NCI-H2227 (cell line): ENCODE measurements around the gene RHOU.
"Not testable (repeated sequence)": the region's sequence is repeated elsewhere in the genome, so short reads cannot be mapped to it uniquely, and the experiment has no call there.

ENCODE experiments used
- DNase-seq: peaks from one replicate; lab custom pipeline; 2025; ENCODE audit not compliant: unreplicated experiment; lab: John Stamatoyannopoulos, UW

The RHOU gene

DNA sequence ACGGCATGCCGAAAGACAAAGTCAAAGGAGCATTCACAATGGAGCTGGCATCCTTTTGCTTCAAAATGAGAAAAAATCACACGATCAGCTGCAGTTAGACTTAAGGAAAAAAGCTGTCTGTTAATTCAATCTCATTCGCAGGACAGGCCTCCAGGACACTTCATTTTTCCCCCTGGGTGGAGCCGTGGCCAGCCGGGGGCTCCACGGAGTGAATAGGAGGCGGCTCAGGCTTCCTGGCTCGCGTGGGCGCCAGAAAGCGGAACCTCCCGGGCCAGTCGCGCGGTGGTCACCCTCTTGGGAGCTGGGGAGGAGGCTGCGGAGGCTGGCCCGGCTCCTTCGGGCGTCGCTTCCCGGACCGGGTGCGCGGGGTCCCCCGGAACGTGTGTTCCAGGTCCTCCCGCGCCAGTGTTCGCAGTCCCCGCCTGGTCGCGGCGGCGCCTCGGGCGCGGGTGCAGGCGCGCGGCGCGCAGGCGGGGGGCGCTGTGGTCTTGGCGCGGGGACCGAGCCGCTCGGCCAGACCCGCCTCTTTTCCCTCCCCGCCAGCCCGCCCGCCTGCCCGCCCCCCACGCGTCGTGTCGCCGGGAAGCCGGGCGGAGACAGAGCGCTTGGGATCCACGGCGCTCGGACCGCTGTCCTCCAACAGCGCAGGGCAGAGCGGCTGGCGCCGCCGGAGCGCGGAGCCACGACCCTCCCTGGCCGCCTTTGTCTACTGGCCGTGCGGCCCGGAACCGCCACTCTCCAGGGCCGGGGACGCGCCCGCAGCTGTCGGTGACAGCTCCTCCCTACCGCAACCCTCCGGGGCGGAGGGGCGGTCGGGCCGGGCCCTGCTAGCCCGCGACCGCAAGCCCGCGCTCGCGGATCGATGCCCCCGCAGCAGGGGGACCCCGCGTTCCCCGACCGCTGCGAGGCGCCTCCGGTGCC lies at the start of gene RHOU:
Gene RHOU, plus strand, starts transcription at position 599 of the 921 bp plus-strand sequence. Its CDS starts 264 bp downstream, at position 863.
- peak; percentile 83 for DNase-seq

DNA sequence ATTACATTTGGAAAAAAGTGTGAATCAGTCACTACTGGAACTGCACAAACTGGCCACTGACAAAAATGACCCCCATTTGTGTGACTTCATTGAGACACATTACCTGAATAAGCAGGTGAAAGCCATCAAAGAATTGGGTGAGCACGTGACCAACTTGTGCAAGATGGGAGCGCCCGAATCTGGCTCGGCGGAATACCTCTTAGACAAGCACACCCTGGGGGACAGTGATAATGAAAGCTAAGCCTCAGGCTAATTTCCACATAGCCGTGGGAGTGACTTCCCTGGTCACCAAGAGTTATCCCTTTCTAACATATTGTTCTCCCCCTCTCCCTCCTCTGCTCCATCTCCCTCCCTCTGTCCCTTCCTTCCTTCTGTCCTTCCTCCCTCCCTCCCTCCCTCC lies 47.7 kb upstream of the RHOU start:
- DNase-seq = no peak

GRCh38 chr1:228689255-228689654 lies 46.0 kb upstream of the RHOU start:
- no peak for DNase-seq

- no peak for DNase-seq
These were observed 44.1 kb upstream of the RHOU start for GRCh38 chr1:228691211-228691610.

DNA sequence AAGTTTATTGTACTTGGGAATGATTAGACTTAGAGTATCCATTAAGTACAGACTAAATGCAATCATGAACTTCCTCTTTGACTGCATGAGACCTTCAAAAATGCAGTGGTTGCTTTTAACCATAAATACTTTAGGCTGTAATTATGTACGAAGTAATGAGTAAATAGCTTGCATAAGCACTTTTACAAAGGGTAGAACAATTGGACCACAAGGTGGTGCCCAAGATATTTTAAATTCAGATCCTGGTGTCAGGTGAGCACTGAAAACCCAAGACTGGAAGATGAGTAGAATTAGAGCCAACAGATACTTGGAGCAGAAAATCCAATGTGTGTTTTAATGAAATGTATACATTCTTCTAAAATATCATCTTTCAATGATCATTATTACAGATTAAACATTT lies 43.4 kb upstream of the RHOU start:
- peak; percentile 35 for DNase-seq

DNA sequence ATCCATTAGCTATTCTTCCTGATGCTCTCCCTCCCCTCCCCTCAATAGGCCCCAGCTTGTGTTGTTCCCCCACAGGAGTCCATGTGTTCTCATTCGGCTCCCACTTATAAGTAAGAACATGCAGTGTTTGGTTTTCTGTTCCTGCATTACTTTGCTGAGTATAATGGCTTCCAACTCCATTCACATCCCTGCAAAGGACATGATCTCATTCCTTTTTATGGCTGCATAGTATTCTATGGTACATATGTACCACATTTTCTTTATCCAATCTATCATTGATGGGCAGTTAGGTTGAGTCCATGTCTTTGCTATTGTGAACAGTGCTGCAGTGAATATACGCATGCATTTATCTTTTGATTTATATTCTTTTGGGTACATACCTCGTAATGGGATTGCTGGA lies 40.8 kb upstream of the RHOU start:
- DNase-seq = not testable (repeated sequence)

GRCh38 chr1:228695015-228695955 lies 40.0 kb upstream of the RHOU start:
- DNase-seq = no peak

DNA sequence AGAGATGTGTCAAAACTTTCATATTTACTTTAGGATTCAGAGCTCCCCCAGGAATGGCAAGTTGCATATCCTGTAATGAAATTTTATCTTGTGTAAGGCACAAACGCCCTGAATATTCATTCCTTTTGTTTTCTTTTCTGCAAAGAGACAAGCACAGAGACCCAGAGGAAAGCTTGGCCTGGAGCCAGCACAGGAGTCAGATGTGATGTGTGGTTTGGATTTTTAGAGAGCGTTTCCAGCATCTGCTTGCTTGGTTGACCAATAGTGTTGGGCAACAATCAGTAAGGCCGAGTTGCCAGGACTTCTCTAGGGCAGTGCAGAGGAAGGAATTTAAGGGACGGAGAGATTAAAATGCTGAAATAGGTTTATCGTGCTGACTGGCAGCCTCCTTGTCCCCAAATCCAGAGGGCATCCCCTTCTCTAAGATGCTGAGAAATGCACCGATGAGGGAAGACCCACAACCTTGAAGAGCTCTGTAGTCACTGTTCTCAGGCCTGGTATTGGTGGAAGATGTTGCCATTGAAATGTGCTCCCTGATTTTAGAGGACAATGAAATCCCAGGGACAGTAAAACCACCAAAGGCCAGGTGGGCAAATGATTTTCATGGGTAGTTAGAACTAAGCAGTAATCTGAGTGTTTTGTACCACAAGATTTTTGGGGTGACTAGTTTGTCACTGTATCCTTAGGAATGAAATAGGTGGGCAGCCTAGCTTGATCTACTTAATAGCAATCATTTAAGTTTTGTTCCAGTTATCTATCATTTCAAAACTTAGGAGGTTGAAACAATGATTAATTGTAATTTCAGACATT lies 37.9 kb upstream of the RHOU start:
- peak; percentile 10 for DNase-seq

DNA sequence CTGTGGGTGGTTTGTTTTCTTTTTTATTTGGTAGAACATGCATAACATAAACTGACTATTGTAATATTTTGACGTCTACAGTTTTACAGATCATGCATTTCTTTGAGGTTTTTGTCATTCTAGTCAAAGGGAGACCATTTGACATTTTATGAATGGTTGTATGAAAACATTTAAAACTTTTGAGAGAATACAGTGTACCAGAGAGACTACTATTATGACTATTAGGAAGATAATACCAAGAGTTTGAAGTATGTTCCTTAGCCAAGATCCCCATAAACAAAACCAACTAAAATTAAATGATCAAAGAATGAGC lies 37.3 kb upstream of the RHOU start:
- DNase-seq = no peak

DNA sequence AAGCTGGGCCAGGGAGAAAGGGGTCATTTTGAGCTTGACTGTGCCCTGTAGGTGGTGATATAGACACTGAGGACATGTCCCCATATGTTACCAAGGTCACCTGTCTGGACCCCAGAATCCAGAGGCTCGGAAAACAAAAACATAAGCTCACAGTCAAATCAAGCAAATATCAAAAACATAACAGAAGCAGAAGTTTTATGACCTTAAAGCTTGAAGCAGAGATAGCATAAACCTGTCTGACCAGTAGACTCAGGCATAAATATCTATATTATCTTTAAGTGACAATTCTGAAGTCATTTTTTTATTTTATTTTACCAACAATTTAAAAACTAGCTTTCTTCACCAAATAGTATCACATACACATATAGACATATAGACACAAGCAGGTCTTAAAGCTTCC lies 32.8 kb upstream of the RHOU start:
- no peak for DNase-seq

- DNase-seq = no peak
These were observed 29.0 kb upstream of the RHOU start for GRCh38 chr1:228706305-228706704.

DNA sequence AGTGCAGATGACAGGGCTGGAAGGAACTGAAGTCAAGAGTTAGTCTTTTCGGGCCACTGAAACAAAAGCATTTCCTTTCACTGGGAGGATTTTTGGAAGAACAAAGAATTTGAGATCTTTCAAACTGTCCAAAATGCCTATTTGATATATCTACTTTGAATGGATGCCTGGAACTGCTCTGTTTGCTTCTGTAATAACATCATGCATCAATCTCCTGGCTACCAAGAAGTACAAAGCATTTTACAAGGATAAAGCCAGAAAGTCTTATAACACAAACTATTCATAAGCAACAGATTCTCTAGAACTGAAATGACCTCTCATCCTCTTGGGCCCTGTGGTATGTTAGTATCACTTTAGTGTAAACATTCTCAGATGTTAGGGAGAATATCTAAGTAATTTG lies 18.2 kb upstream of the RHOU start:
- no peak for DNase-seq

DNA sequence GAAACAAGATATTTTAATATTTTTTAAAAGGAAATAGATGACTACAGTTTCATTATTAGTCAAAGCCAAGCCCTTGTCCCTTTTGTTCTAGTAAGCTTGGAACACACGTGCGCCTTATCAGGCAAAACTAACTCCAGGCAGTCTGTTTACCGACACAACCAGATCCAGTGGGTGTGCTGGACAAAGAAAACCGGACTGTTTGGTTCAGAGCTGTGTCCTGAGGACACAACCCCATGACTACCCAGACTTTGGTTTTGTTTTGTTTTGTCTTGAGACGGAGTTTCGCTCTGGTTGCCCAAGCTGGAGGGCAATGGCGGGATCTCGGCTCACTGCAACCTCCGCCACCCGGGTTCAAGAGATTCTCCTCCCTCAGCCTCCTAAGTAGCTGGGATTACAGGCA lies 13.9 kb upstream of the RHOU start:
- no peak for DNase-seq

DNA sequence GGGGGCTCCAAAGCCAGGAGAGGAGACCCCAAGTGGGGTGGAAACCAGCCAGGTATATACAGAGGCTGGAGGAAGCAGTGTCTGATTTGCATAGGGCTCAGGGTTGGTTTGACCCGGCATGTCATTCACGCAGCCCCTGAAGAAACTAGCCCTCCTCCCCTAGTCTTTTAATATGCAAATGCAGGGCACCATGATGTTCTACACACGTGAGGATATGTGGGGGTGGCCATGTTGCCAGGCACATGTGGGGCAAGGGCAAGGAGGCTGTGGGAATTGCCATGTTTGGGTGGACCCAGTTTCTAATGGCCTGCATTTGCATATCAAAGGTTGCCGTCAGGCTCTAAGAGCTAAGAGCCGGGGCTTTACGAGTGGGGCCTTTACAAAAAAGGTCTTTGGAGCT lies 12.0 kb upstream of the RHOU start:
- DNase-seq = no peak

GRCh38 chr1:228723921-228724320 lies 11.4 kb upstream of the RHOU start:
- DNase-seq = no peak

GRCh38 chr1:228725178-228725577 lies 10.1 kb upstream of the RHOU start:
- DNase-seq = no peak

GRCh38 chr1:228727681-228728171 lies 7.6 kb upstream of the RHOU start:
- DNase-seq = no peak

GRCh38 chr1:228732426-228732825 lies 2.9 kb upstream of the RHOU start:
- DNase-seq = no peak

GRCh38 chr1:228733576-228733975 lies 1.7 kb upstream of the RHOU start:
- DNase-seq = no peak

- peak; percentile 34 for DNase-seq
These were observed 750 bp downstream of the RHOU start for GRCh38 chr1:228735871-228736586.
